Activated naive CD8-positive, alpha-beta T cell treated with anti-CD3 and anti-CD28 coated beads for 36 hours (primary cell): ENCODE results near the gene CAPN7. TPM values are rescaled to one million over a fixed set of nuclear protein-coding genes. Genes with fewer than 3 reads are reported as not detected.

Experiments used
- DNase-seq: peaks from one replicate; pipeline ENCODE4 v3.0.0; 2021
- H3K27ac Mint-ChIP-seq: one replicate; pipeline ENCODE4 v1.8.0; 2022; ENCODE audit warnings: mild to moderate bottlenecking, moderate library complexity, mixed read lengths
- H3K27me3 Mint-ChIP-seq: one replicate; pipeline ENCODE4 v1.8.0; 2022; ENCODE audit warnings: mild to moderate bottlenecking, mixed read lengths
- H3K36me3 Mint-ChIP-seq: one replicate; pipeline ENCODE4 v1.8.0; 2021; ENCODE audit warnings: mild to moderate bottlenecking, mixed read lengths
- H3K4me1 Mint-ChIP-seq: one replicate; pipeline ENCODE4 v1.8.0; 2021; ENCODE audit warnings: mixed read lengths
- H3K4me3 Mint-ChIP-seq: one replicate; pipeline ENCODE4 v1.8.0; 2022; ENCODE audit warnings: mild to moderate bottlenecking, moderate library complexity, mixed read lengths
- H3K9me3 Mint-ChIP-seq: one replicate; pipeline ENCODE4 v1.8.0; 2022; ENCODE audit warnings: mixed read lengths
- total RNA-seq, 2 experiments: library from RNA; stranded (reverse); gene quantifications; one replicate each; pipeline ENCODE4 v1.2.3, GENCODE V29; 2021

Gene CAPN7
- total RNA-seq, 2 experiments from 2014 or later: 20.4 to 23.6 TPM

DNA sequence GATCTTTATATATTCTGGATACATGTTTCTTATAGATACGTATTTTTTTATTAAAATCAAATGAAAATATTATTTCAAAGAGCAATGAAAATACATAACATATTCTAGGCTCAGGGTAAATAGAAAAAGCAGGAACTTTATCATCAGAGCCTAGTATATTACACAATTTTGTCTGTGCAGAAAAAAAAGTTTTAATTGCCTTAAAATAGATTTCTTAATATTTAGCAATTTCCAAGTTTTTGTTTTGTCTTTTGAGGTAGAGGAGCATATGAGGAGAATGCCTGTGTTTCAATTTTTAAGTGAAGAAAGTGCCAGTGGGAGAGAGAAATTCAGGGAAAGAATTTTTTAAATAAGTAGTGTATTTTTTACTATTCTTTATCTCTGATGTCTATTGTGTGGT is 10.5 kb downstream of the CAPN7 start:
- no peak overlapping the region for H3K27ac Mint-ChIP-seq
- H3K27me3 Mint-ChIP-seq: no peaks in the 10 kb centered on the region
- H3K36me3 Mint-ChIP-seq: peaks cover 18% of the 10 kb centered on the region
- peaks cover 14% of the 10 kb centered on the region for H3K4me1 Mint-ChIP-seq
- no peaks in the 10 kb centered on the region for H3K9me3 Mint-ChIP-seq
- H3K4me3 Mint-ChIP-seq: no peak overlapping the region
- DNase-seq: no peak

DNA sequence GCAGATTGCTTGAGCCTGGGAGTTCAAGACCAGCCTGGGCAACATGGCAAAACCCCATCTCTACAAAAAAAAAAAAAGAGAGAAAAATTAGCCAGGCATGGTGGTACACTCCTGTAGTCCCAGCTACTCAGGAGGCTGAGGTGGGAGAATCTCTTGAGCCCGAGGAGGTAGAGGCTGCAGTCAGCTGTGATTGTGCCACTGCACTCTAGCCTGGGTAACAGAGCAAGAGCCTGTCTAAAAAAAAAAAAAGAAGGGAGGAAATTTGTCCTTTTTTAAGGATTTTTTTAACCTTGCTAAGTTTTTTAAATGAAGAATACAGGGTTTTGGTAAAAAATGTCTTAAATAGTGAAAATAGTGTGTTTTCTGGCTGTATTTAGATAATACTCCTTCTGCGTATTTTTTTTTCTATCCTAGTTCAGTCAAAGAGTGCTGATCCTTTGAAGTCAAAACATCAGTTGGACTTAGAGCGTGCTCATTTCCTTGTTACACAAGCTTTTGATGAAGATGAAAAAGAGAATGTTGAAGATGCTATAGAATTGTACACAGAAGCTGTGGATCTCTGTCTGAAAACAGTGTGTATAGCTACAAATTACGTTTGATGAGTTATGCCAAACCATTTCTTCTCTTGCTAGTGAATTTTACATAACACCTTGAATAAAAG is 11.1 kb downstream of the CAPN7 start:
- Mint-ChIP-seq H3K4me3 (no peak overlapping the region), H3K36me3 (peaks cover 17% of the 10 kb centered on the region), H3K27me3 (no peaks in the 10 kb centered on the region), H3K9me3 (no peaks in the 10 kb centered on the region), H3K4me1 (peaks cover 14% of the 10 kb centered on the region), H3K27ac (no peak overlapping the region)
- DNase-seq: no peak

DNA sequence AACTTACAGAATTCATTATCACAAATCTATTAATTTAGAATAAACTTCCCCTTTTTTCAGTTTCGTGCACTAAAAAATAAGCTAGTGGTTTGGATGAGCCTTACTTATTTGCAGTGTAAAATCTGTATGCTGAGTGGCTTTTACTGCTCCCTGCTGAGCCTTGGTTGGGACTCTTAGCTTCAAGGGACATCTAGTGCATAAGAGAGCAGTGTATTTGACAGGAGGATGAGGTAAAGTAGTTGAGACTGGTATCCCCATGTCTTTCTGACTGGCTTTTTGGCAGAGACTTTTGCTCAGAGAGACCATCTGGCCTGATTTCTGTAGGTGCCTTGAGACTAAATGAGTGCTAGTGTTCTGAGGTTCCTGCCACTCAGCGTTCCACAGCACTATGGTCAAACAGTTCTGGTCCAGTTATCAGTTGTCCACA is 11.8 kb downstream of the CAPN7 start:
- Mint-ChIP-seq H3K36me3 (peaks cover 15% of the 10 kb centered on the region), H3K4me3 (no peak overlapping the region), H3K4me1 (peaks cover 14% of the 10 kb centered on the region), H3K27me3 (no peaks in the 10 kb centered on the region), H3K27ac (no peak overlapping the region), H3K9me3 (no peaks in the 10 kb centered on the region)
- no peak for DNase-seq

DNA sequence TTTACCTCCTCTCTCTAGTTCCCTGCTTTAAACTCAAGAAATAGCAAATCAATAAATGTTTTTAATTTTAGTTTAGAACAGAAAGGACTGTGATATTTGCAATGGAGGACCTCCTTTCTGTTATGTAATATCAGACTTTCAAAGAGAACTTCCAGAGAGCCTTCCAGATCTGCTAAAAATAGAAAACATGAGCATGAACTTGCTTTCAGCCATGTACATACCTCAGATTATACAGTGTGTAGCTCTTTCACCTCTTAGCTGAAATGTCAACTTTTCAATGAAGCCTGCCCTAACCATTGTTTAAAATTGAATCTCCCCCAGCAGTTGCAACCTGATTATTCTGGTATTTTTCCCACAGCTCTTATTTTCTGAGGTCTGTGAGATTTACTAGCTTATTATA is 12.6 kb downstream of the CAPN7 start:
- no peak overlapping the region for H3K4me3 Mint-ChIP-seq
- H3K9me3 Mint-ChIP-seq: no peaks in the 10 kb centered on the region
- DNase-seq: no peak
- H3K27ac Mint-ChIP-seq: no peak overlapping the region
- peaks cover 17% of the 10 kb centered on the region for H3K36me3 Mint-ChIP-seq
- H3K27me3 Mint-ChIP-seq: no peaks in the 10 kb centered on the region
- H3K4me1 Mint-ChIP-seq: peaks cover 14% of the 10 kb centered on the region

DNA sequence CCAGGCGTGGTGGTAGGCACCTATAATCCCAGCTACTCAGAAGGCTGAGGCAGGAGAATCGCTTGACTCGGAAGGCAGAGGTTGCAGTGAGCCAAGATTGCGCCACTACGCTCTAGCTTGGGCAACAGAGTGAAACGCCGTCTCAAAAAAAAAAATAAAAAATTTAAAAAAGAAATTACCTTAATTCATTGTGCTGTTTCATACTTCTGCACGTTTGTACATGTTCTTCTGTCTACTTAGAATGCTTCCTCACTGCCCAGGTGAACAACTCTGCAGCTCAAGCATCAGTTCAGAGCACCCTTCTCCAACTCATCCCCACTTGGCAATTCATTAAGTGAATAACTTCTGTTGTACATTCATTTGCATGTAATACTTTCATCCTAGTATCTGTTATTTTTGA is 14.0 kb downstream of the CAPN7 start:
- peaks cover 15% of the 10 kb centered on the region for H3K36me3 Mint-ChIP-seq

DNA sequence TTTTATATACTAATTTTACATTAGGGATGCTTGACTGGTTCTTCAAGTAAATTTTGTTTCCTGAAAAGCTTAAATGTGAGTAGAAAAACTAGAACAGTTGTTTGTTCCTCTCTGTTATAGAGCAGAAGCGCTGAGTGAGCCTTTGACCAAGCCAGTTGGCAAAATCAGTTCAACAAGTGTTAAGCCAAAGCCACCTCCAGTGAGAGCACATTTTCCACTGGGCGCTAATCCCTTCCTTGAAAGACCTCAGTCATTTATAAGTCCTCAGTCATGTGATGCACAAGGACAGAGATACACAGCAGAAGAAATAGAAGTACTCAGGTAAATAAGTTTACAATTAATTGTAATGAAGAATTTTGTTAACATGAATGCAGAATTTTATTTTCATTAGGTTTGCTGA is 14.6 kb downstream of the CAPN7 start:
- no peaks in the 10 kb centered on the region for H3K27me3 Mint-ChIP-seq
- H3K27ac Mint-ChIP-seq: no peak overlapping the region
- H3K4me3 Mint-ChIP-seq: no peak overlapping the region
- peaks cover 12% of the 10 kb centered on the region for H3K4me1 Mint-ChIP-seq
- DNase-seq: no peak
- H3K36me3 Mint-ChIP-seq: peaks cover 12% of the 10 kb centered on the region
- no peaks in the 10 kb centered on the region for H3K9me3 Mint-ChIP-seq

More for the DNA sequence above, 14.0 kb downstream of the CAPN7 start:
- Mint-ChIP-seq H3K27me3 (no peaks in the 10 kb centered on the region), H3K4me1 (peaks cover 12% of the 10 kb centered on the region), H3K4me3 (no peak overlapping the region), H3K27ac (no peak overlapping the region), H3K9me3 (no peaks in the 10 kb centered on the region)
- DNase-seq: no peak

DNA sequence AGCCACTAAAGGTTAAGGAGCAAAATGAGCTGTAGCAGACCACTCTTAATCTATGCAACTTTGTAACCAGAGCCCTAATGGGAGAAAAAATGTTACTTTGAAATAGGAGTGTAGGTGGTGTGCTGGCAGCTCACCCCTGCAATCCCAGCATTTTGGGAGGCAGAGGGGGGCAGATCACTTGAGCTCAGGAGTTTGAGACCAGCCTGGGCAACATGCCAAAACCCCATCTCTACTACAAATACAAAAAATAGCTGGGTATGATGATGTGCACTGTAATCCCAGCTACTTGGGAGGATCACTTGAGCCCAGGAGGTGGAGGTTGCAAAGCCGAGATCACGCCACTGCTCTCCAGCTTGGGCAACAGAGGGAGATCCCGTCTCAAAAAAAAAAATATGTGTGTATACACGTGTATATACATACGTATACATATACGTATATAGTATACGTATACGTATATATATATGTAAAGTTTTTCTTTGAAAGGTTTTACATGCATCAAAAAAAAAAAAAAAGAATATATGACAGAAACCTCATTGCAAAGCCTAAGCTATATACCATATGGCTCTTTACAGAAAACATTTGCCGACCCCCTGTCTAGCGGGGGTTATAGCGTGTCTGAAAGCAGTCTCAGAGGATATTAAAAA is 15.7 kb downstream of the CAPN7 start:
- Mint-ChIP-seq H3K4me1 (peaks cover 8% of the 10 kb centered on the region), H3K9me3 (no peaks in the 10 kb centered on the region), H3K27ac (no peak overlapping the region), H3K36me3 (peaks cover 11% of the 10 kb centered on the region), H3K27me3 (no peaks in the 10 kb centered on the region), H3K4me3 (no peak overlapping the region)
- DNase-seq: no peak

DNA sequence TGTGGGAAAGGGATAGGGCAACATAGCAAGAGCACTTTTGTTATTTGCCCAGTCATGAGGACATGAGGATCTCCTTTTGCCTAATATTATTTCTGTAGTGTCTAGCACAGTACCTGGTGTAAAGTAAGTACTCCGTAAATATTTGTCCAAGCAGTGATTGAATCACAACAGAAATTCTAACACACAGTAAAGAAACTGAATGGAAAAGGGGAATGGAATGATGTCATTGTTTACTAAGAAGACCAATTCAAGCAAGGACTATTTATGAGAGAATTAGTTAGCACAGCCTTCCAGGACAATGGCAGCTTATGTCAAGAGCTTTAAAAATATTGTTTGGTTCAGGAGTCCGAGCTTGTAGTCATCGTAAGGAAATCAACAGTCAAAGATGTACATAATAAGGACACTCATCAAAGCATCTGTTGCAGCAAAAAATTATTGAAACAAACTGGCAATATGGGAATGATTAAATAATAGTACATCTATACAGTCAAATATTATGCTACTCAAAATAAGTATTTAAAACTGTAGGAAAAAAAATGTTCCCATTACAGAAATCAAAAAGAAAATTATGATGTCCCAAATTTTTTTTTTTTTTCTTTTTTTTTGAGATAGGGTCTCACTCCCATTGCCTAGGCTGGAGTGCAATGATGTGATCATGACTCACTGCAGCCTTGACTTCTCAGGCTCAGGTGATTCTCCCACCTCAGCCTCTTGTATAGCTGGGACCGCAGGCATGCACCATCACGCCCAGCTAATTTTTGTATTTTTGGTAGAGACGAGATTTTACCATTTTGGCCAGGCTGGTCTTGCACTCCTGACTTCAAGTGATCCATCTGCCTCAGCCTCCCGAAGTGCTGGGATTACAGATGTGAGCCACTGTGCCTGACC is 17.9 kb downstream of the CAPN7 start:
- Mint-ChIP-seq H3K4me3 (no peak overlapping the region), H3K4me1 (peaks cover 5% of the 10 kb centered on the region), H3K9me3 (no peaks in the 10 kb centered on the region), H3K27me3 (no peaks in the 10 kb centered on the region), H3K27ac (no peak overlapping the region), H3K36me3 (peaks cover 15% of the 10 kb centered on the region)
- DNase-seq: no peak

DNA sequence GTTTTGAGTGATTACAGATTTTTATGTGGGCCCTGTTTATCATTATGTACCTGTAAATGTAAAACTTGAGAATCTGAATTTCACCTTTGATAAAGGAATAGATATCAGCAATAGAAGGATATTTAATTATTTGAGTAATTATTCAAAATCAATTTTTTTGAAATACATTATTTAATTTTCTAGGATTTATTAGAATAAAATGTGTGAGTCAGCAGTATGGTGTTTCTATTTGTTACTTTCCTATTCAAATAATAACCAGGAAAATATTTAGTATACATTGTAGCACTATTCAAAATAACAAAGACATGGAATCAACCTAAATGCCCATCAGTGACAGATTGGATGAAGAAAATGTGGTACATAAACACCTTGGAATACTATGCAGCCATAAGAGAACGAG is 22.1 kb downstream of the CAPN7 start:
- Mint-ChIP-seq H3K4me3 (no peak overlapping the region), H3K4me1 (peaks cover 3% of the 10 kb centered on the region), H3K36me3 (peaks cover 10% of the 10 kb centered on the region), H3K9me3 (no peaks in the 10 kb centered on the region), H3K27me3 (no peaks in the 10 kb centered on the region), H3K27ac (no peak overlapping the region)
- no peak for DNase-seq

DNA sequence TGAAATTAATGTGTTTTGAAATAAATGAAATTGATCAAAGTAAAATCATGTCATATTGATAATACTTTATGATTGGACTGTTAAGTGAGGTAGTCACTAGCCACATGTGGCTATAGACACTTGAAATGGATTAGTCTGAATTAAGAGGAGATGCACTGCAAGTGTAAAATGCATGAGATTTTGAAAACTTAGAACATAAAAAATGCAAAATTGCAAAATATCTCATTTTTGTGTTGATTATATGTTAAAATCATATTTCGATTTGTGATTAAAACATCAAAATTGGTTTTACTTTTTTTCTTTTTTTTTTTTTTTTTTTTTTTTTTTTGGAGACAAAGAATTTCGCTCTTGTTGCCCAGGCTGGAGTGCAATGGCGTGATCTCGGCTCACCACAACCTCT is 23.2 kb downstream of the CAPN7 start:
- no peak for DNase-seq
- Mint-ChIP-seq H3K4me3 (no peak overlapping the region), H3K36me3 (peaks cover 10% of the 10 kb centered on the region), H3K9me3 (no peaks in the 10 kb centered on the region), H3K27me3 (no peaks in the 10 kb centered on the region), H3K27ac (no peak overlapping the region), H3K4me1 (peaks cover 3% of the 10 kb centered on the region)

DNA sequence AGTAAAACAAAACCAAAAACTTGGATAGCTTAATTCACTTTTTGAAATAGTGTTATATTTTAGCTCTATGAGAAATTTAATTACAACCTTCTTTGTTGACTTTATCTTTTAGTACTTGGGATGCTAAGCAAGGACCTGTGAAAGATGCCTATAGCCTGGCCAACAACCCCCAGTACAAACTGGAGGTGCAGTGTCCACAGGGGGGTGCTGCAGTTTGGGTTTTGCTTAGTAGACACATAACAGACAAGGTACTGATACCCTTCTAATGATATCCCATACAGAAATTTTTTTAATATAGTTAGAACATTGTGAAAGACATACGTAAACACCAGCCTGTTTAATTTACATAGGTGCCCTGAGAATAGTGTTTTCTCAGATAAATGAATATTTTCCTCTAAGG is 35.3 kb downstream of the CAPN7 start:
- H3K27ac Mint-ChIP-seq: no peak overlapping the region

DNA sequence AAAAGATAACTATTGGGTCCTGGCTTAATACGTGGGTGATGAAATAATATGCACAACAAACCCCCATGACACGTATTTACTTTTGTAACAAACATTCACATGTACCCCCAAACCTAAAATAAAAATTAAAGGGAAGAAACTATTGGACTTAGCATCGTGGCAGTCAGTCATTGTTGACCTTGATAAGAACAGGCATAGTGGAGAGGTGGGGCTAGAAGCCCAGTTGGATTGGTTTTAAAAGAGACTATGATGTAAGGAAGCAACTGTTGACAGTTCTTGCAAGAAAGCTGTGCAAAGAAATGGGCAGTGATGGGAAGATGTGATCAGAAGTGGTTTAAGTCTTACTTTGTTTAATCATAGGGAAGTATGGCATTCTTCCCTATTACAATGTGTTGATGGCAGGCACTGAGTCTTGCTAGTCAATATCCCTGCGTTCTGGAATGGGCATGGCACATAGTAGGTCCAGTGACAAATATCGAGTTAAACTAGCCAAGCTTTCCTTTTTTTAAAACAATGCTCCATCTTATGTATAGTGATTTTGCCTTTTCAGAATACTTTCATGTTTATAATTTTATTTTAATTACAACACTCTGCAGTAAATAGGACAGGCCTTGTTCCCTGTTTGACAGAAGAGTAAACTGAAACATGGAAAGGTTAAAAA is 37.9 kb downstream of the CAPN7 start:
- H3K4me3 Mint-ChIP-seq: no peak overlapping the region
- no peak for DNase-seq
- no peak overlapping the region for H3K27ac Mint-ChIP-seq
- no peaks in the 10 kb centered on the region for H3K27me3 Mint-ChIP-seq
- no peaks in the 10 kb centered on the region for H3K9me3 Mint-ChIP-seq
- H3K36me3 Mint-ChIP-seq: peaks cover 11% of the 10 kb centered on the region
- H3K4me1 Mint-ChIP-seq: no peaks in the 10 kb centered on the region

More for the DNA sequence above, 35.3 kb downstream of the CAPN7 start:
- Mint-ChIP-seq H3K4me1 (no peaks in the 10 kb centered on the region), H3K9me3 (no peaks in the 10 kb centered on the region), H3K4me3 (no peak overlapping the region), H3K27me3 (no peaks in the 10 kb centered on the region), H3K36me3 (peaks cover 9% of the 10 kb centered on the region)
- peak; percentile 25 for DNase-seq

DNA sequence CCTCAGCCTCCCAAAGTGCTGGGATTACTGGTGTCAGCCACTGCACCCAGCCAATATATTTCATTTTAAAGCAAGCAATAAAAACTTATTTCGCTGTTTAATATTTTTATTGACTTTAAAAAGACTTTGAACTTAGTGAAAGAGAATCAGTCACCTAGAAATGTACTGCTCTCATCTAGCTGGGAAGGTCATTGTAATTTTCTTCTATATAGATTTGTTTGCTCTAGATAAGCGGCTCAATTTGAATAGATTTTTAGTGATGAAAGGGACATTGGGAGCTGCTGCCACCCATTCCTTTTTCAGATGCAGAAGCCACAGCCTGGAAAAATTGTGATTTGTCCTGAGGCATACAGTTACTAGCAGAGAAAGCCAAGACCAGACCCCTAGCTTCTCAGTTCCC is 40.1 kb downstream of the CAPN7 start:
- no peak overlapping the region for H3K27ac Mint-ChIP-seq
- H3K4me1 Mint-ChIP-seq: peaks cover 2% of the 10 kb centered on the region
- H3K4me3 Mint-ChIP-seq: no peak overlapping the region
- no peaks in the 10 kb centered on the region for H3K27me3 Mint-ChIP-seq
- no peaks in the 10 kb centered on the region for H3K9me3 Mint-ChIP-seq
- no peak for DNase-seq
- peaks cover 14% of the 10 kb centered on the region for H3K36me3 Mint-ChIP-seq

DNA sequence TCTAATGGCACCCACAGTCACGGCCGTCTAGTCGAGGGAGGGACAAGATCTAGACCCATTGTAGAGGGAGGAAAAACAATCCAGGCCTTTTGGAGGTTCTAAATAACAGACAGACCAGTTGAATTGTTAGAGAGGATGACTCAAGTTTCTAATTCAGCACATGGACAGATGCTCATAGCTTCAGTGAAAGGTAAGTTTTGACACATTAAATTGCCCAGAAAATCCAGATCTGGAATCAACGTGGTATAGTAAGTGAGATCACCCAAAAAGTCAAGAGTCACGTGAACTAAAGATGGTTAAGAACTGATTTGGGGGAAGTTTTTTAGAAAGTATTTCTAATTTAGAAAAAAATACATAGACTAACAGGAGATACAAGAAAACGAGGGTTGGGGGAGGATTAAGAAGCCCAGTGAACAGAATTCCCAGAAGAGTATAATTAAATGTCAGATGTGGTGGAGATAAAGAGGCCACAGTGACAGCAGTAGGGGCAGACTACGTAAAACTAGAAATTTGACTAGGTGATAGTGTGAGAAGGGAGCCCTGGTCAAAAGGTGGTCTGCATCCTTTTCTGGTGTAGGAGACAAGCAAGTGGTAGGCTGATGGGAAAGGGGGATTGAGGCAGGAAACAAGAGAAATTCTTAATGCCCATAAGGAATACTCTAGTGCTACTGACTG is 47.1 kb downstream of the CAPN7 start:
- peak overlapping the region; percentile 42 for H3K27ac Mint-ChIP-seq
- no peaks in the 10 kb centered on the region for H3K27me3 Mint-ChIP-seq
- peaks cover 10% of the 10 kb centered on the region for H3K4me1 Mint-ChIP-seq
- no peak for DNase-seq
- no peak overlapping the region for H3K4me3 Mint-ChIP-seq
- H3K9me3 Mint-ChIP-seq: no peaks in the 10 kb centered on the region
- peaks cover 14% of the 10 kb centered on the region for H3K36me3 Mint-ChIP-seq
